H1 (cell line): ENCODE data around the gene PRRT2.

Experiments
- ATF2 ChIP-seq: IDR thresholded peaks from 2 replicates; pipeline ENCODE4 v1.6.1; 2012; ENCODE audit warnings: low read length, inconsistent platforms
- CREB1 ChIP-seq: IDR thresholded peaks from 2 replicates; pipeline ENCODE4 v1.6.1; 2012; ENCODE audit warnings: inconsistent platforms
- CTCF ChIP-seq, 3 experiments: IDR thresholded peaks; 1 replicate in 2 of 3; 2 replicates in 1 of 3; pipeline versions ENCODE4 v1.5.1 to v1.6.1; 2011; ENCODE audit warnings: low read length in 3 of 3, mild to moderate bottlenecking in 3 of 3, inconsistent platforms in 2 of 3, low read depth in 1 of 3, moderate library complexity in 1 of 3; ENCODE audit not compliant: insufficient read depth in 1 of 3; ENCODE audit errors: control extremely low read depth in 1 of 3
- EP300 ChIP-seq, 2 experiments: IDR thresholded peaks; 1 replicate in 1 of 2; 2 replicates in 1 of 2; pipeline ENCODE4 v1.6.1; 2011 to 2012; ENCODE audit warnings: low read depth in 2 of 2, low read length in 2 of 2, mild to moderate bottlenecking in 2 of 2, borderline replicate concordance in 1 of 2, inconsistent platforms in 1 of 2, moderate library complexity in 1 of 2
- JUND ChIP-seq: IDR thresholded peaks from 2 replicates; pipeline ENCODE4 v1.6.1; 2011; ENCODE audit warnings: mild to moderate bottlenecking, improper control_type of control experiment, low read length
- MAFK ChIP-seq: IDR thresholded peaks from 2 replicates; pipeline ENCODE4 v1.6.1; 2012; ENCODE audit warnings: low read depth, mild to moderate bottlenecking, improper control_type of control experiment, low read length
- POLR2A ChIP-seq, 2 experiments: IDR thresholded peaks; 1 replicate in 1 of 2; 2 replicates in 1 of 2; pipeline ENCODE4 v1.6.1; 2011; ENCODE audit warnings: low read depth in 2 of 2, low read length in 2 of 2, mild to moderate bottlenecking in 2 of 2; ENCODE audit errors: control extremely low read depth in 1 of 2
- POLR2AphosphoS5 ChIP-seq: IDR thresholded peaks from 2 replicates; pipeline ENCODE4 v1.6.1; 2011; ENCODE audit warnings: low read depth, low read length
- RAD21 ChIP-seq, 2 experiments: IDR thresholded peaks in 1 of 2; conservative IDR thresholded peaks in 1 of 2; 2 replicates each; pipeline ENCODE4 v1.6.1; 2011; ENCODE audit warnings: low read depth in 2 of 2, low read length in 2 of 2, improper control_type of control experiment in 1 of 2, inconsistent platforms in 1 of 2, mild to moderate bottlenecking in 1 of 2, moderate library complexity in 1 of 2
- RXRA ChIP-seq: IDR thresholded peaks from 2 replicates; pipeline ENCODE4 v1.6.1; 2011; ENCODE audit warnings: low read depth, mild to moderate bottlenecking, low read length, moderate library complexity; ENCODE audit not compliant: insufficient read depth
- TEAD4 ChIP-seq: IDR thresholded peaks from 2 replicates; pipeline ENCODE4 v1.6.1; 2012; ENCODE audit warnings: low read depth, low read length, inconsistent platforms, mixed read lengths
- ZNF274 ChIP-seq: IDR thresholded peaks from 2 replicates; pipeline ENCODE4 v1.7.0; 2012; ENCODE audit warnings: low read length, borderline replicate concordance; ENCODE audit errors: extremely low read depth

DNA sequence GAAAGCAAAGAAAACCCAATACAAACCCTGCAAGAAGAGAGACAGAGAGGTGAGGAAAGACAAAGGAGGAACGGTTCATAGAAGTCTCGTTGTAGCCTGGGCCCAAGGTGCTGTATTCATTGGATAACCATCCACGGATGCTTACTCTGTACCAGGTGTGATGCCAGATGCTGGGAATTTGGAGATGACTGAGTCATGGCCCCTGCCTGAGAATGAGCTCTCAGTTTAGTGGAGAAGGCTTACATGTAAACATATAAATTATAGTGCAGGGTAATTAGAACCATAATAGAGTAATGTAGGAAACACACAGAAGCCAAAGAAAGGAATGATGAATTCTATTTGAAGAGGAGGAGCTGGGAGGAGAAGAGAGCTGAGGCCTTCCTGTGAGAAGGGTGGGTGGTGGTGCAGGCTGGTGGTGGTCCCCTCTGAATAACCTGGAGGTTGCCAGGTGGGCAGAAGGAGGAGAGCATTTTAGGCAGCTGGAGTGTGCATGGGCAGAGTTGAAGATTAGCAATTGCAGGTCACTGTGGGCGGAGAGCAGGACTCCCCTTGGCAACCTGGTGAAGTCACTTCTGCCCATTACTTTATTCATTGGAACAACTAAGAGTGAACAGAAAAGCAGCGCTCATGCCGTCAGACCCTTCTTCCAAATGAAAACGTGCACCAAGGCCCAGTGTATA is 41.6 kb upstream of the PRRT2 start:
- TF ChIP-seq CREB1 = no peak
- TF ChIP-seq TEAD4 = no peak
- no peak for TF ChIP-seq POLR2AphosphoS5
- no peak for TF ChIP-seq POLR2A (IDR thresholded peaks at IDR 0.05; ENCODE audit: control extremely low read depth in 1 of 2, low read depth in 2 of 2, low read length in 2 of 2)
- no peak for TF ChIP-seq ATF2
- no peak for TF ChIP-seq ZNF274
- no peak for TF ChIP-seq EP300 (IDR thresholded peaks at IDR 0.05; ENCODE audit: borderline replicate concordance in 1 of 2, low read depth in 2 of 2, low read length in 2 of 2)
- TF ChIP-seq RXRA = no peak
- TF ChIP-seq CTCF (IDR thresholded peaks at IDR 0.05; ENCODE audit: control extremely low read depth in 1 of 3, insufficient read depth in 1 of 3, low read depth in 1 of 3, low read length in 3 of 3) = no peak
- no peak for TF ChIP-seq JUND
- no peak for TF ChIP-seq MAFK
- no peak for TF ChIP-seq RAD21 (IDR thresholded peaks at IDR 0.05 in 1 of 2, conservative IDR thresholded peaks at IDR 0.05 in 1 of 2; ENCODE audit: low read depth in 2 of 2, low read length in 2 of 2)
